Endothelial cell of umbilical vein (primary cell): ENCODE data around the gene PYGB.

ENCODE experiments used
- EZH2 ChIP-seq: IDR thresholded peaks from 2 replicates; pipeline ENCODE4 v1.6.1; 2012; ENCODE audit warnings: borderline replicate concordance, low read depth, mild to moderate bottlenecking, moderate library complexity, low read length, inconsistent platforms; ENCODE audit not compliant: severe bottlenecking
- FOS ChIP-seq: IDR thresholded peaks from 2 replicates; pipeline ENCODE4 v1.6.1; 2011; ENCODE audit warnings: mild to moderate bottlenecking, low read length, moderate library complexity, borderline replicate concordance; ENCODE audit not compliant: insufficient read depth
- GATA2 ChIP-seq: IDR thresholded peaks from 2 replicates; pipeline ENCODE4 v1.7.0; 2011; ENCODE audit warnings: low read depth, mild to moderate bottlenecking, moderate library complexity, mixed read lengths, low read length; ENCODE audit not compliant: insufficient read length, insufficient read depth
- JUN ChIP-seq: IDR thresholded peaks from 2 replicates; pipeline ENCODE4 v1.6.1; 2011; ENCODE audit warnings: borderline replicate concordance, low read depth; ENCODE audit not compliant: insufficient read length, insufficient read depth
- MYC ChIP-seq: IDR thresholded peaks from one replicate; pipeline ENCODE4 v1.6.1; 2011; ENCODE audit warnings: mild to moderate bottlenecking, low read depth, low read length
- POLR2A ChIP-seq: IDR thresholded peaks from 2 replicates; pipeline ENCODE4 v1.6.1; 2012; ENCODE audit warnings: low read depth, mild to moderate bottlenecking, control low read depth, low read length
- POLR2AphosphoS5 ChIP-seq: IDR thresholded peaks from 2 replicates; pipeline ENCODE4 v1.6.1; 2012; ENCODE audit warnings: low read depth, mild to moderate bottlenecking, control low read depth, low read length, moderate library complexity; ENCODE audit not compliant: insufficient read depth
- TF ChIP-seq, protein P1 (sequence below), 2 donors: IDR thresholded peaks; 1 replicate in 1 of 2; 2 replicates in 1 of 2; pipeline ENCODE4 v1.5.1; 2011; ENCODE audit warnings: low read length in 2 of 2, mild to moderate bottlenecking in 2 of 2, moderate library complexity in 2 of 2, control low read depth in 1 of 2, inconsistent platforms in 1 of 2, low read depth in 1 of 2; ENCODE audit not compliant: insufficient read depth in 1 of 2; ENCODE audit errors: extremely low read depth in 1 of 2
- TF ChIP-seq, protein P2 (sequence below): IDR thresholded peaks from 2 replicates; pipeline ENCODE4 v1.6.1; 2011; ENCODE audit not compliant: insufficient read depth, insufficient read length

DNA sequence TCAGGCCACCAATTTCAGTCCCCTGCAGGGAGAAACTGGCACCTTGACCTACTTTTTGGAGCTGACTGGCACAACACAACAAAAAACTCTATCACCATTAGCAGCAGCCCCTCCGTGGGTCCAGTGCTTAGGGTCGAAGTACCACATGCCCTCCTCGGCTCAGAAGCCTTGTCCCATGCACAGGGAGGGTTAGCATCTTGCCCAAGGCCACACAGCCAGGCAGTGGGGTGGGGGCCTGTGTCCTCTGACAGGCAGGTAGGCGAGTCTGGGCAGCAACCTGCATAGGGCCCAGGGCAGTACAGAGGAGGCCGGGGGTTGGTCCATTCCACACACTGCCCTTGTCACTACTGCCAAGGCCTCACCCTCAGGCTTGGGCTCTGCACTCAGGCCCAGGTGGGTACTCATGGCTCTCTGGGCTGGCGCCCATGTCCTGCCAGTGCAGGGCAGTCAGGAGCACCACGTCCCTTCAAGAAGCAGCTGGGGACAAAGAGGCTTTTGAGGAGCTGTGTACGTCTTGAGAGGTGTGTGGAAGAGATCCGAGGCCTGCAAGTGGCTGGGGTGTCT lies 53.6 kb downstream of the PYGB start:
- TF ChIP-seq, protein P1, sequence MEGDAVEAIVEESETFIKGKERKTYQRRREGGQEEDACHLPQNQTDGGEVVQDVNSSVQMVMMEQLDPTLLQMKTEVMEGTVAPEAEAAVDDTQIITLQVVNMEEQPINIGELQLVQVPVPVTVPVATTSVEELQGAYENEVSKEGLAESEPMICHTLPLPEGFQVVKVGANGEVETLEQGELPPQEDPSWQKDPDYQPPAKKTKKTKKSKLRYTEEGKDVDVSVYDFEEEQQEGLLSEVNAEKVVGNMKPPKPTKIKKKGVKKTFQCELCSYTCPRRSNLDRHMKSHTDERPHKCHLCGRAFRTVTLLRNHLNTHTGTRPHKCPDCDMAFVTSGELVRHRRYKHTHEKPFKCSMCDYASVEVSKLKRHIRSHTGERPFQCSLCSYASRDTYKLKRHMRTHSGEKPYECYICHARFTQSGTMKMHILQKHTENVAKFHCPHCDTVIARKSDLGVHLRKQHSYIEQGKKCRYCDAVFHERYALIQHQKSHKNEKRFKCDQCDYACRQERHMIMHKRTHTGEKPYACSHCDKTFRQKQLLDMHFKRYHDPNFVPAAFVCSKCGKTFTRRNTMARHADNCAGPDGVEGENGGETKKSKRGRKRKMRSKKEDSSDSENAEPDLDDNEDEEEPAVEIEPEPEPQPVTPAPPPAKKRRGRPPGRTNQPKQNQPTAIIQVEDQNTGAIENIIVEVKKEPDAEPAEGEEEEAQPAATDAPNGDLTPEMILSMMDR (IDR thresholded peaks at IDR 0.05; ENCODE audit: extremely low read depth in 1 of 2, insufficient read depth in 1 of 2, low read depth in 1 of 2, low read length in 2 of 2): no peak
- no peak for TF ChIP-seq POLR2AphosphoS5
- no peak for TF ChIP-seq EZH2
- TF ChIP-seq POLR2A: no peak
- TF ChIP-seq, protein P2, sequence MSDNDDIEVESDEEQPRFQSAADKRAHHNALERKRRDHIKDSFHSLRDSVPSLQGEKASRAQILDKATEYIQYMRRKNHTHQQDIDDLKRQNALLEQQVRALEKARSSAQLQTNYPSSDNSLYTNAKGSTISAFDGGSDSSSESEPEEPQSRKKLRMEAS: no peak
- no peak for TF ChIP-seq JUN
- TF ChIP-seq MYC: no peak
- no peak for TF ChIP-seq GATA2
- no peak for TF ChIP-seq FOS
